HepG2 (cell line): ENCODE results near the gene RPS13. TPM values are rescaled to one million over a fixed set of nuclear protein-coding genes. Genes with fewer than 3 reads are reported as not detected.

Experiments
- ATF4 ChIP-seq, 2 experiments: fragments of 450-650 bp in 1 of 2; sonication (generic) in 1 of 2; formaldehyde crosslinking; IDR thresholded peaks; 2 replicates each; pipeline versions ENCODE4 v1.5.0 to v1.8.0; 2020 to 2022; ENCODE audit warnings: mild to moderate bottlenecking in 1 of 2, missing genetic modification reagents in 1 of 2
- ATF7-NPFF ChIP-seq: sonication (generic); formaldehyde crosslinking; IDR thresholded peaks from 2 replicates; pipeline ENCODE4 v1.8.1; 2023; ENCODE audit warnings: mild to moderate bottlenecking, low read depth, missing genetic modification reagents, moderate library complexity
- BRCA1 ChIP-seq: sonication (generic); formaldehyde crosslinking; IDR thresholded peaks from 2 replicates; pipeline ENCODE4 v1.4.0; 2020; ENCODE audit warnings: missing genetic modification reagents
- HCFC1 ChIP-seq: fragments of 150-350 bp; IDR thresholded peaks from 2 replicates; pipeline ENCODE4 v1.6.1; 2014; ENCODE audit warnings: low read depth, low read length
- HNRNPK ChIP-seq: fragments of 200-400 bp; formaldehyde crosslinking; IDR thresholded peaks from 2 replicates; pipeline ENCODE4 v1.6.1; 2018; ENCODE audit warnings: low read length, low read depth, moderate library complexity, mild to moderate bottlenecking; ENCODE audit not compliant: poor library complexity, severe bottlenecking
- SAP130 ChIP-seq: IDR thresholded peaks from 2 replicates; pipeline ENCODE4 v1.6.1; 2016; ENCODE audit warnings: low read depth
- SKI ChIP-seq: fragments of 450-650 bp; IDR thresholded peaks from one replicate; pipeline ENCODE4 v1.6.1; 2018; ENCODE audit warnings: mild to moderate bottlenecking; ENCODE audit not compliant: partially characterized antibody
- SNAI1 ChIP-seq: sonication (generic); formaldehyde crosslinking; IDR thresholded peaks from 2 replicates; pipeline ENCODE4 v1.5.0; 2020; ENCODE audit warnings: mild to moderate bottlenecking, missing genetic modification reagents, borderline replicate concordance
- THRA ChIP-seq: sonication (generic); formaldehyde crosslinking; IDR thresholded peaks from 2 replicates; pipeline ENCODE4 v1.4.0; 2020; ENCODE audit warnings: missing genetic modification reagents, borderline replicate concordance
- ZBTB4 ChIP-seq: sonication (generic); formaldehyde crosslinking; IDR thresholded peaks from 2 replicates; pipeline ENCODE4 v1.4.0; 2020; ENCODE audit warnings: missing genetic modification reagents, mild to moderate bottlenecking, borderline replicate concordance
- ZNF280B ChIP-seq: sonication (generic); formaldehyde crosslinking; IDR thresholded peaks from 2 replicates; pipeline ENCODE4 v1.5.0; 2020; ENCODE audit warnings: missing genetic modification reagents, mild to moderate bottlenecking, borderline replicate concordance
- ZNF337 ChIP-seq: sonication (generic); formaldehyde crosslinking; IDR thresholded peaks from 2 replicates; pipeline ENCODE4 v1.5.1; 2020; ENCODE audit warnings: missing genetic modification reagents, low read depth, mild to moderate bottlenecking, borderline replicate concordance
- ZNF354B ChIP-seq: sonication (generic); formaldehyde crosslinking; IDR thresholded peaks from 2 replicates; pipeline ENCODE4 v1.8.0; 2022; ENCODE audit warnings: mild to moderate bottlenecking, missing genetic modification reagents
- ZNF550 ChIP-seq: sonication (generic); formaldehyde crosslinking; IDR thresholded peaks from 2 replicates; pipeline ENCODE4 v1.4.0; 2020; ENCODE audit warnings: mild to moderate bottlenecking, missing genetic modification reagents, borderline replicate concordance
- ZNF558 ChIP-seq: sonication (generic); formaldehyde crosslinking; IDR thresholded peaks from 2 replicates; pipeline ENCODE4 v1.9.0; 2022; ENCODE audit warnings: mild to moderate bottlenecking, missing genetic modification reagents, borderline replicate concordance
- ZNF724P ChIP-seq: sonication (generic); formaldehyde crosslinking; IDR thresholded peaks from 2 replicates; pipeline ENCODE4 v1.8.0; 2022; ENCODE audit warnings: missing genetic modification reagents, borderline replicate concordance
- ZNF782 ChIP-seq: sonication (generic); formaldehyde crosslinking; IDR thresholded peaks from 2 replicates; pipeline ENCODE4 v1.4.0; 2020; ENCODE audit warnings: missing genetic modification reagents, mild to moderate bottlenecking, borderline replicate concordance
- ZSCAN21 ChIP-seq: sonication (generic); formaldehyde crosslinking; IDR thresholded peaks from 2 replicates; pipeline ENCODE4 v1.8.0; 2022; ENCODE audit warnings: mild to moderate bottlenecking, missing genetic modification reagents, moderate library complexity, borderline replicate concordance
- ZSCAN31 ChIP-seq: sonication (generic); formaldehyde crosslinking; IDR thresholded peaks from 2 replicates; pipeline ENCODE4 v1.5.0; 2020; ENCODE audit warnings: low read depth, mild to moderate bottlenecking, missing genetic modification reagents
- ZZZ3 ChIP-seq: sonication (generic); formaldehyde crosslinking; IDR thresholded peaks from 2 replicates; pipeline ENCODE4 v1.4.0; 2020; ENCODE audit warnings: missing genetic modification reagents, mild to moderate bottlenecking, borderline replicate concordance
- polyA plus RNA-seq, 8 experiments: library from polyadenylated mRNA; depleted of rRNA in 3 of 8; stranded (reverse) in 7 of 8; unstranded in 1 of 8; fragments of >200 nt; fragmentation: Illumina TruSeq in 4 of 8; extraction: Trizol in 4 of 8; gene quantifications; 2 replicates each; pipeline versions ENCODE4 v1.2.1 to v1.2.3, GENCODE V29; 2011 to 2016; ENCODE audit warnings: low read depth in 4 of 8, missing spikeins in 1 of 8, mixed read lengths in 1 of 8; ENCODE audit not compliant: insufficient read depth in 1 of 8
- total RNA-seq, 5 experiments: library from RNA; depleted of rRNA; stranded (reverse); fragments of >200 nt; fragmentation: Illumina TruSeq; extraction: Trizol; gene quantifications; 2 replicates each; pipeline ENCODE4 v1.2.3, GENCODE V29; 2016; ENCODE audit warnings: low read depth in 1 of 5

RPS13 gene
- total and polyA plus RNA-seq, 2 of the 13 experiments (the other 11 are each of a cell fraction or from before 2014, with no cell fraction given): 1,542 to 2,245 TPM

- peak; percentile 94 for TF ChIP-seq HCFC1
- no peak for TF ChIP-seq SNAI1 (CRISPR knock-in tag)
- 0 out of 2 replicates have a peak, but pooled peaks have one; percentile 14 for TF ChIP-seq BRCA1
- 0 out of 2 replicates have a peak, but pooled peaks have one; percentile 37 for TF ChIP-seq THRA (CRISPR knock-in tag)
- peak; percentile 66; the same call in 1 of the 2 replicates for TF ChIP-seq ZBTB4 (CRISPR knock-in tag)
- TF ChIP-seq ZNF724P (CRISPR knock-in tag): no peak
- no peak for TF ChIP-seq ZNF550 (CRISPR knock-in tag)
- no peak; the same call in 1 of the 2 replicates for TF ChIP-seq ATF7-NPFF (CRISPR knock-in tag)
- peak; percentile 94 for TF ChIP-seq SAP130
- TF ChIP-seq ZZZ3: peak; percentile 79; the same call in 1 of the 2 replicates
- peak; percentile 64 for TF ChIP-seq HNRNPK
- TF ChIP-seq ZSCAN21 (CRISPR knock-in tag): 0 out of 2 replicates have a peak, but pooled peaks have one; percentile 43
- peak; percentile 80; the same call in 1 of the 2 replicates for TF ChIP-seq ZNF354B
- TF ChIP-seq ZNF280B: peak; percentile 85
- TF ChIP-seq ZNF558 (CRISPR knock-in tag): no peak; the same call in 1 of the 2 replicates
- no peak for TF ChIP-seq ZSCAN31 (CRISPR knock-in tag)
- TF ChIP-seq ZNF337 (CRISPR knock-in tag): peak; percentile 82; the same call in 1 of the 2 replicates
- TF ChIP-seq SKI: no peak
- no peak for TF ChIP-seq ZNF782 (CRISPR knock-in tag)
- peak in 1 of 2 experiments; percentile 91; a peak in 2 of 4 replicates for TF ChIP-seq ATF4 (CRISPR knock-in tag; IDR thresholded peaks at IDR 0.05)
These were observed at the start of gene RPS13 (continued) for GRCh38 chr11:17077520-17078401.
